Anterior cingulate cortex (tissue), 58 donors: ENCODE measurements around the gene POMT2.
"Not testable (repeated sequence)": the region's sequence is repeated elsewhere in the genome, so short reads cannot be mapped to it uniquely, and the experiment has no call there.

Source experiments
- DNase-seq, 58 donors: peaks; one replicate each; lab custom pipeline; 2025; lab: John Stamatoyannopoulos, UW

Gene POMT2

GRCh38 chr14:77303417-77304156, 17.1 kb downstream of the POMT2 start:
- peak in 6 of 58 donors; percentile 9 to 49 (median 35) for DNase-seq

GRCh38 chr14:77302926-77303325, 17.8 kb downstream of the POMT2 start:
- no peak for DNase-seq

DNA sequence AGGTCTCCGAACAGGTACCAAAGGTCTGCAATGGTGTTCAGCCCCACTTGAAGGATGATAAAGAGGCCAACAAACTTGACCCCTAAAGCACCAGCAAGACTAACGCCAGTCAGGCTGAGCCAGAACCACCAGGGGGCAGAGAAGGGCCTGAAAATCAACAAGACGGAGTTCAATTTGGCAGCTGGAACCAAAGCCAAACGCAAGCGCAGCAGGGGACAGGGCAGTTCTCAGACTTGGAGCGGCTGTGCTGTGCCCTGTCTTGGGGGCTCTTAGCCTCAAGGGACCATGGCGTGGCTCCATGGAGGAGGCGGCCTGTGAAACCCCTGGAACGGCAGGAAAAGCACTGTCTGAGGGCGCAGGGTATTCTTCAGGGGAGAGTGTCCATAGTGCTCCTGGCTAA, 19.6 kb downstream of the POMT2 start:
- DNase-seq = peak in 56 of 58 donors; percentile 29 to 90 (median 76)

DNA sequence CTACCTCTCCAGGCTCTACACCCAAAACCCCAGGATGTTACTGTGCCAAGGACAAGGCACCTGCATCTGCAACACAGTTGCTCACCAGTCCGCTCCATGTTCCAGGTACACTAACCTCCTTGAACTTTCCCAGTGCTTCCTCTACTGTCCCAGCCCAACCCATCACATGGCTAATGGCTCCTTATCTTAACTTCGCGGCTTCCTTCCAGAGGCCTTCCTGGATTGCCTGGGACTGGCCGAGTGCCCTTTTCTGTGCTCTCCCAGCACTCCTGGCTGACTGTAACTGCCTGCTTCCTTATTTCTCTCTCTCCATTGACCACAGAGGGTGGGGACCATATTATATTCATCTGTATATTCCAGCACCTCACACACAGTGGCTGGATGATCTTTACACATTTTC, 20.9 kb downstream of the POMT2 start:
- DNase-seq = no peak

DNA sequence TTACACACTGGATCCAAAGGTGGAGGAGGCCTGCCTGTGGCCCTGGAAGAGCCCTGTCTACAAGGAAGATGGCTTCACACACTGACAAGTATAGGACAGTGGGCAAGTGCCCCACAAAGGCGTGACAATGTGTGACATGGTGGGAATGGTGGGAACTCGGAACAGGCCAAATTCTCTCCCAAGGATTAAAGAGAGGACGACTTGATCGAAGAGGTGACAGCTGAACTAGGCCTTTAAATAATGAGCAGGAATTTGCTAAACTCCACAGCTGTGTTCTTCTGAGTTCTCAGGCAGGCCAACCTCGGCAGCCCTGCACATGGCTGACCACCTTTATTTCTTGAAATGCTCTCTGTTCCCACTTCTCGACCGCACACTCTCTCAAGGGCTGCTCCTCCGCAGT, 23.8 kb downstream of the POMT2 start:
- no peak for DNase-seq

- DNase-seq = peak in 1 of 58 donors; percentile 31
These were observed 24.5 kb downstream of the POMT2 start for GRCh38 chr14:77296155-77296554.

DNA sequence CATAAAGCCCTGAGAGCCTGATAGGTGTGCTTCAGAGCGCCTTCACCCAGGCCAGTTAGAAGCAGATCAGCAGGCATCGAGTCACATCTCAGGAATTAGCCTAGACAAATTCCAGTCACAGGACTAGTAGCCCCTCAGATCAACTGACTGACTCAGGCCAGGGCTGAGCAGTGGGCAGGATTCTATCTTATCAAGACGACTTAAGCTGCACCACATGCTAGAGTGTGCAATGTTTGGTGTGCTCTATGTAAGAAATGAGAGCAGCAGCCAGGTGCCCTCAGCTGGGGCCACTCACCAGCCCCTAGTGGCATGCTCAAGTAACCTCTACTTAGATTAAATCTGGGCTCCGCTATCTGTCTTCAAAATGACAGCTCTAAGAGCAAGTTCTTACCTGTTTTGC, 30.0 kb downstream of the POMT2 start:
- DNase-seq = no peak

- DNase-seq = no peak
These were observed 34.1 kb downstream of the POMT2 start for GRCh38 chr14:77286576-77286975.

DNA sequence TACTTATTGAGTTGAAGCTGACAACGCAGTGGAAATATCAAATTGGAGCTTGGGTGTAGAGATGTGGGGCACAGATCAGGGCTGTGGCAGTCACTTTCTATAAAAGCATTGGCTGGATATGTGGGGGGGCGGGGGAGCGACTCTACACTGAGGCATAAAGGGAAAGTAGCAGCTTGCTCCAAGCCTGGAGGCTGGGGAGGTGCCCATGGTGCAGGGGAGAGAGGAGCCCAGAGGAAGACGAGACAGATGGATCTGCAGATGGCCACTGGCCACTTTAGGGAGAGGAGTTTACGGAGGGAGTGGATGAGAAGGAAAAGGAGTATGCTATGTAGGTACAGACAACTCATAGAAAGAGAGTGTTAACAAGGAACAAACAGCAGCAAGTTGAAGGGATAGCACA, 36.2 kb downstream of the POMT2 start:
- peak in 24 of 58 donors; percentile 7 to 69 (median 26) for DNase-seq

DNA sequence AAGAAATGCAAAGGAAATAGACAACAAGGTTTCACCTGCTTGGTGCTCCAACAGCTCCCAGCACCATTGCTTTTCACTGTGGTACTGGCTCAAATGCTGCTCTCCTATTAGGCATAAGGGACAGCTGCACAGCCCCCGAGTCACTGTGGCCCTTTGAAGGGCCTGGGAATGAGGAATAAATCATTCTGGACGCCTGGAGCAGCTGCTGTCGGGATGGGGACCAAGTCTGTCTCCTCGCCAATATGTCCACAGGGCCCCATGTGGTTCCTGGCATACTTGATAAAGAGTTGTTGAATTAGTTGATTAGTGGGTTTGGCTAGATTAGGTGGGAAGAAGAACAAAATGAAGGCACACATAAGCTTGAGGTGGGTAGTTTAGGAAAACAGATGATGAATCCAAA, 36.6 kb downstream of the POMT2 start:
- DNase-seq = no peak

GRCh38 chr14:77281852-77282410, 38.8 kb downstream of the POMT2 start:
- no peak for DNase-seq

DNA sequence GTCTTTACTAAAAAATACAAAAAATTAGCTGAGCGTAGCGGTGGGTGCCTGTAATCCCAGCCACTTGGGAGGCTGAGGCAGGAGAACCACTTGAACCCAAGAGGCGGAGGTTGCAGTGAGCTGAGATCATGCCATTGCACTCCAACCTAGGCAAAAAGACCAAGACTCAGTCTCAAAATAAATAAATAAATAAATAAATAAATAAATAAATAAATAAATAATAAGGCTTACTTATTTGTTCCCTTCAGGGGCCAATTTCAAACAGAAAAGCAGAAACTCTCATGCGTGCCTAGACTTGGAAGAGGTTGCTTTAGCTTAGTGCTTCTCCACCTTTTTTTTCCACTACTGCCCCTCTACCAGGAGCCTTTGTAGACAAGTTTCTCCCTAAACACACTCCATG, 39.8 kb downstream of the POMT2 start:
- not testable (repeated sequence) for DNase-seq

DNA sequence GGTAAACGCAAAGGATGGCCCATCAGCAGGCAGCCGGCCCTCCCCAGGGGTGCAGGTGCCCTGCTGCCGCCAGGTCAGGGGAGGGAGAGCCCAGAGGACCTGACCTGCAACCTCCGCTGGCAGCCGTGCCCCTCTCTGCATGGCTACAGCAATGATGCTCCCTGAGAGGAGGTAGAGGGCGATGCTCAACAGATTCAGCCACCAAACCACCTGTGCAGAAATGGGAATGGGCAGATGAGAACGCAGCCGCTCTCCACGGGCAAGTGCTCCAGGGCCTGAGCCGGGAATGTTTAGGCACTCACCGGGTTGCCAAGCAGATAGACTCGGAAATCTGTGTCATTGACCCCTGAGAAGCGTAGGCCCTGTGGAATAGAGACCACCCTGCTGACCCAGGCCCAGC, 41.0 kb downstream of the POMT2 start:
- DNase-seq = no peak

- no peak for DNase-seq
These were observed 42.0 kb downstream of the POMT2 start for GRCh38 chr14:77278461-77279230.

DNA sequence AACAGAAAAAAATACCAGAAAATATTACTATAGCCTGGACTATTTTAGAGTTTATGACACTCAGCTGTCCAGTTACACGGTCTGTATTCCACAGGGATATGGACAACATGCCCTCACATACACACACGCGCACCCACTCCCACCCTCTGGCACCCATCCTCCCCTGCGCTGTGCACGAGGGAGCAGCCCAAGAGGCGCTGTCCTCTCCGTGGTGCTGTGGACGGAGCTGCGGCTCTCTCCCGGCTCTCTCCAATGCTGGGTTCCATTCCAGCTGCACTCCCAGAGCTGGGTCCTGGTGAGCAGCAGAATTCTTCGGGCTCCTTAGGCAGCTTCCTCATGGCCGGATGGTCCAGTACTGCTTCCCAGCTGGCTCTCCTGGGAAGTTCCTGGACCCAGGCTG, 43.7 kb downstream of the POMT2 start:
- no peak for DNase-seq

DNA sequence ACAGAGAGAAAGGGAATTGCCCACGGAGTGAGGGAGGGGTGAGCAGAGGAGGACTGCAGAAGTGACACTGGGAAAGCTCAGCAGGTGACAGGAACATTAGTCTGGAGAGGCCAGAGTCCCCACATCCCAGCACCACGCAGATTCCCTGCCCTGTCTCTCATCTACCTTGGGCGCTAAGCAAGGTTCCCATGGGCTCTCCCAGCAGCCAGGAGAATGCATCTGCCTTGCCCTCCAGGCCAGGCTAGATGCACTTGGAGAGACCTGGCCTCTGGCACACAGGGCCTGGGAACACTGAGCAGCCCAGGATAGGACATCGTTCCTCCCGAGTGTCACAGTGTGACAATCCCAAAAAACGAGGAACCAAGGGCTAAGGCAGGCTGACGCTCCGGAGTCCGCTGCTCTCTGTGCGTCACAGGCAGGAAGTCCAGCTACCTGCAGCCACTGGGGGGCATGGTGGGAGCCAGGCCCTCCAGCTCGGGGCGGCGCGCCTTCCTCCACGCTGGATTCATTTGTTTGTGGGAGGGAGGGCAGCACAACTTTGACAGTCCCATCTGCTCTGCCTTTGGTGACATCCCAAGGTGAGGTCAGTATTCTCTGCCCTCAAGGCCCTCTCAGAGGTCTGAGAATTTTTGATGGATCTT, 44.3 kb downstream of the POMT2 start:
- DNase-seq = no peak

DNA sequence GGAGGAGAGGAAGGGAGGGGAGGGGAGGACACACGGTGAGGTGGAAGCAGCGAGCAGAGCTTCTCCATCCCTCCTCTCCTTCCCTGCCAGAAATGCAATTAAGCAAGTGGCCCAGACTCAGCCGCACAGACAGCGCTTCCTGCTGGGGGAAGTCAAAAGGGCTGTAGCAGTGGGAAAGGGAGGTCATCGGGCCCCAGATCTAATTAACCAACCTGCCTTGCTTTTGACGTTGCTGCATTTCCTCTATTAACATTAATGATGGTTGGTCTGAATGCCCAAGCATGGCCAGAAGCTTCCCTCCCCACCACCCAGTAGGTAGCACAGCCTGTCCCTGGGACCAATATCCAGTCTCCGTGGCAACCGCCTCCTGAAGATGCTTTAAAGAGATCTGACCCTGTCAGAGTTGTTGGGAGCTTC, 45.1 kb downstream of the POMT2 start:
- DNase-seq = peak in 2 of 58 donors; percentile 36 to 37

GRCh38 chr14:77275041-77275580, 45.6 kb downstream of the POMT2 start:
- peak in 21 of 58 donors; percentile 9 to 48 (median 25) for DNase-seq

DNA sequence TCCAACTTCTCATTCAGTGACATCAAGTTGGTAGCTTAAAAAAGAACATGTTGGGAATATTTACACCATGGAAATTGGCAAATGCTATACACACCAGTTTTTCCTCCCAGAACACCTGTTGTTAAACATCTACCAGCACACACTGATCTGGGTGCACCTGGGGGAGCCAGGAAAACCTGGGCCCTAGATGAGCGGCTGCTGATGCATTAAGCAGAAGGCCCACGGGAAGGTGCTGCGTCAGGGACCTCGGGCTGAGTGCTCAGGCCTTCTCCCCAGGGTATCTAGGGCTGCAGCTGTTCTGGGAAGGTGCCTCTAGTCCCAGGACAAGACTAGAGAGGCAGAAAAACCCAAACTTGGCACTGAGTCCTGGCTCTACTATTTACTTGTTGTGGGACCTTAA, 46.9 kb downstream of the POMT2 start:
- no peak for DNase-seq

DNA sequence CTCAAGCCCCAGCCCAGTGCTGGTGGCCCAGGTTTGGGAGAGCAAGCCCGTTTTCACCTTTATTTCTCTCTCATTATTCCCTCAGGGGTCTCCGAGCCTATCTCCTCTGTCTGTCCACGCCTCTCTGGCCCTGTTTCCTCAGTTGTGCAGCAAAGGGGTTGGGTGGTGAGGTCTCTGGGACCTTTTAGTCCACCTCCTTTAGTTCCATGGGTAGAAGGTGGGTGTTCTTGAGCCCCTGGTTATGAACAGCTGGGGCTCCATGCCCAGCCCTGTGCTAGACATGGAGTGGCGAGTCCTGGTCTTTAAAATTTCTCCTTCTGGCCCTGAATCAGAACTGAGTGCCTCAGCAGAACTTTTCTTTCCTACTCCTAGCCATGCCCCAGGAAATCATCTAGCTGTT, 48.4 kb downstream of the POMT2 start:
- no peak for DNase-seq
